Endometrial microvascular endothelial cells (primary cell): ENCODE data around the gene GCSAML. TPM values are rescaled to one million over a fixed set of nuclear protein-coding genes. Genes with fewer than 3 reads are reported as not detected.

Experiments
- in situ Hi-C: cut with HindIII; loops from 2 replicates; pipeline ENCODE4 v1.10.0; 2017; ENCODE audit warnings: low sequenced_read_pairs, low pct_unique_long_range_greater_than_20kb; ENCODE audit errors: inconsistent ontology term
- total RNA-seq: library from RNA; depleted of rRNA; stranded (reverse); fragments of >200 nt; gene quantifications from one replicate; pipeline ENCODE4 v1.2.3, GENCODE V29; 2015; ENCODE audit errors: inconsistent ontology term

GCSAML gene
- total RNA-seq, 1 donor from 2014 or later, result not detected

GRCh38 chr1:247557926-247558674 is 9.2 kb downstream of the GCSAML start:
- in situ Hi-C loops, result no loop called here

- in situ Hi-C loops, result no loop called here
Measured at GRCh38 chr1:247561711-247562110, 12.8 kb downstream of the GCSAML start.

GRCh38 chr1:247562198-247562597 is 13.3 kb downstream of the GCSAML start:
- in situ Hi-C loops, result no loop called here

GRCh38 chr1:247574236-247574635 is 25.3 kb downstream of the GCSAML start:
- in situ Hi-C loops, result no loop called here

GRCh38 chr1:247574664-247575063 is 25.7 kb downstream of the GCSAML start:
- in situ Hi-C loops, result no loop called here

- in situ Hi-C loops, result no loop called here
Measured at GRCh38 chr1:247576514-247576913, 27.6 kb downstream of the GCSAML start.

GRCh38 chr1:247578946-247579460 is 30.1 kb downstream of the GCSAML start:
- in situ Hi-C loops, result no loop called here

- in situ Hi-C loops, result no loop called here
Measured at GRCh38 chr1:247588060-247588459, 39.1 kb downstream of the GCSAML start, which contains the start of gene OR2G2. OR2G2 (plus strand) TSS chr1:247588360; CDS start chr1:247588360, 0 bp downstream.

GRCh38 chr1:247605286-247605685 is 56.4 kb downstream of the GCSAML start, which contains the start of gene OR2G3:
OR2G3 (plus strand) TSS chr1:247605586; CDS start chr1:247605586, 0 bp downstream.
- in situ Hi-C loops, result no loop called here

GRCh38 chr1:247613405-247613804 is 64.5 kb downstream of the GCSAML start:
- in situ Hi-C loops, result no loop called here

GRCh38 chr1:247614625-247615024 is 65.7 kb downstream of the GCSAML start:
- in situ Hi-C loops, result no loop called here

Other genes with a start within 250 kb of the GCSAML start
- 30.8 TPM for gene ZNF496, start 217.3 kb upstream of the GCSAML start, total RNA-seq
- gene NLRP3, start 133.0 kb upstream of the GCSAML start, total RNA-seq, result 4.7 TPM
- not detected for gene OR2B11, start 91.0 kb upstream of the GCSAML start, total RNA-seq
- not detected for gene OR2C3, start 12.7 kb upstream of the GCSAML start, total RNA-seq
- not detected for gene OR2G2, start 39.2 kb downstream of the GCSAML start, total RNA-seq
- not detected for gene OR2G3, start 56.5 kb downstream of the GCSAML start, total RNA-seq
- gene OR13G1, start 130.6 kb downstream of the GCSAML start, total RNA-seq, result not detected
- gene OR6F1, start 167.5 kb downstream of the GCSAML start, total RNA-seq, result not detected
- not detected for gene OR14K1, start 189.5 kb downstream of the GCSAML start, total RNA-seq
- not detected for gene OR14A2, start 199.0 kb downstream of the GCSAML start, total RNA-seq
- not detected for gene OR1C1, start 211.4 kb downstream of the GCSAML start, total RNA-seq